Stromal cell of bone marrow (primary cell): ENCODE results near the gene CTSF.

ENCODE experiments used
- DNase-seq: peaks from one replicate; pipeline ENCODE4 v3.0.0-alpha.2; 2012; ENCODE audit warnings: low read depth

Gene CTSF

DNA sequence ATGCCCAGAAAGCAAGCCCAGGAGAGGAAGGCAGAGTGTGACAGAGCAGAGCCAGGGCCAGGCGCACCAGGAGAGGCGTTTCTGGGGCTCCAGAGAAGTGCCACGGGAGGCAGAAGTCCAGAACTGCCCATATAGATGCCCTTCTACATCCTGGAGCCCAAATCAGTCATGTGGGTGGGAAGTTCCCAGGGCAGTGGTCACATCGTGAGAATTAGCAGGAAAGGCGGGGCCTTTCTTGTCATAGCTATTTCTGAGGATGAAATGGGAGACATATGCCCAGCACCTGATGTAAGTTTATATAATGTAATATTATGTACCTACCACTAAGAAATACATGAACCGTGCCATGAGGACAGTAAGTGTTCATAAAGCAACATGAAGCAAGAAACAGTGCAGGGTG, 35.6 kb downstream of the CTSF start:
- DNase-seq: no peak

DNA sequence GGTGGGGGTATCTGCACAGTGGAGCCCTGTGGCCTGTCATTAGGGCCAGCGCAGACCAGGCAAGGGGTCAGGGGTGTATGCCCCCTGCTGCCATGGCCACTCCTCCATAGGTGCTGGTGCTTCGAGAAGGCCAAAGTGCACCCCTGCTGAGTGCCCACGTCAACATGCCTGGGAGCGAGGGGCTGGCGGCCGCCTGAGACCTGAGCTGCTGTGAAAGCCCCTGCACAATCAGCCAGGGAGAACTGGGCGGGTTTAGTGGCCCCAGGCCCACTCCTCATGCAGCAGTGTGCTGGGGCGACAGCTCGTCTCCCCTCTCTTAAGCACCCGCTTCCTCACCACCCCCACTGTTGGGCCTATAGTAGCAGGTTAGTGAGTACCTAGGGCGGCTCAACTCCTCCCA, 36.6 kb downstream of the CTSF start:
- DNase-seq: no peak

DNA sequence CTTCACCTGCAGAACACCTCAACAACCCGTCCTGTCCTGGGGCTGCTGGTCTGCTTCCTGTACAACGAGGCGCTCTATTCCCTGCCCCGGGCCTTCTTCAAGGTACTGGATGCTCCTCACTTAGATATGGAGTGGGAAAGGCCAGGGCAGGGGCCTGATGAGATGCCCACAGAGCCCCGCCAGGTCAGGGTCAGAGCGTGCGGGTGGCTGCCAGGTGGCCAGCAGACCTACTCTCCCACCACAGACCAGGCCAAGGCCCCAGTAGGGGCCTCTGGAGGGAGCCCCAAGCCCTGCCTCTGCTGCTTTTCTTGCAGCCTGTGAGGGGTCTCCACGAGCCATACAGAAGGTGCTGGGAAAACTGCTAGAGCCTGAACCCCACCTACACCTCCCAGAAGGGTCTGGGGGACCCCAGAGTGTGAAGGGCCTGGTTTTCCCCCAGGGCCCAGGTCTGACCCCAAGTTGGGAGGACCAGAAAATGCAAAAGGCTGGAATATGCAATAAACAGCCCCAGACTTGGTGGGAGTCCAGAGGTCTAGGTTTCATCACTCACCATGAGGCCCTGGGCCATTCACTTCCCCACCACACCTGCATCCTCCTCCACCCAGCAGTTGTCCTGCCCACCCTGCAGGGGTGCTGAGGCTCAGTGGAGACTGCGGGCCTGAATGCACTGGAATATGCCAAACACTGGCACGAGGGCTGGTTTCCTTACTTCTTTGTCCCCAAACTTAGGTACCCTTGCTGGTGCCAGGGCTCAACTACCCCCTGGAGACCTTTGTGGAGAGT, 37.3 kb downstream of the CTSF start:
- no peak for DNase-seq

DNA sequence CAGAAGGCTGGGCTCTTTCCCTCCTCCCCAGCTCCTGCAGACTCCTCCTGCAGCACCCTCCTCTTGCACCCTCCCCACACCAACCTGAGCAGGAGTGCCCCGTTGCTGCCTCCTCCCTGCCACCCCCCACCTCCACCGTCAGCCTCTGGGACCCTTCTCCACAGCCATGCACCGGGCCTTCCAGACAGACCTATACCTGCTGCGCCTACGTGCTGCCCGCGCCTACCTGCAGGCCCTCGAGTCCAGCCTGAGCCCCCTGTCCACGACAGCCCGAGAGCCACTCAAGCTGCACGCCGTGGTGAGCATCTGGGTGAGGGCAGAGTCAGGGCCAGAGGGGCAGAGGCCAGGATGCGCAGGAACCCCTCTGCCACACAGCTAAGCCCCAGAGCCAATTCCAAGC, 38.8 kb downstream of the CTSF start:
- DNase-seq: no peak

DNA sequence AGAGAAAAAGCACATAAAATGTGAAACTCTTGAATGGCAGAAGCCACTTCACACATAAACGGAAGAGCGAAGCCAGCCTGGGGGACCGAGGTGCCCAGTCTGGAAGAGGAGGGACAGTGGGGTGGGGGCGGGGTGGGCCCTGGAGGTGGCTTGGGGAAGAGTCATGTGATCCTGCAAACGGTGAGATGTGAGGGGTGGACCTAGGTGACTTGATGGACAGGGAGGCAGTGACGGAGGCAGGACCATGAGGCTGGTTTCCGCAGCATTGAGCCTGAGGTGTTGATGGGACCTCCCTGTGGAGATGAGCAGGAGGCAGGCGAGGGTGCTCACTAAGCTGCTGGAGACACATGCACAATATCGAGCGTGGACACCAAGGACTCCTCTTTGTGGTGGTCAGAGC, 39.3 kb downstream of the CTSF start:
- no peak for DNase-seq

DNA sequence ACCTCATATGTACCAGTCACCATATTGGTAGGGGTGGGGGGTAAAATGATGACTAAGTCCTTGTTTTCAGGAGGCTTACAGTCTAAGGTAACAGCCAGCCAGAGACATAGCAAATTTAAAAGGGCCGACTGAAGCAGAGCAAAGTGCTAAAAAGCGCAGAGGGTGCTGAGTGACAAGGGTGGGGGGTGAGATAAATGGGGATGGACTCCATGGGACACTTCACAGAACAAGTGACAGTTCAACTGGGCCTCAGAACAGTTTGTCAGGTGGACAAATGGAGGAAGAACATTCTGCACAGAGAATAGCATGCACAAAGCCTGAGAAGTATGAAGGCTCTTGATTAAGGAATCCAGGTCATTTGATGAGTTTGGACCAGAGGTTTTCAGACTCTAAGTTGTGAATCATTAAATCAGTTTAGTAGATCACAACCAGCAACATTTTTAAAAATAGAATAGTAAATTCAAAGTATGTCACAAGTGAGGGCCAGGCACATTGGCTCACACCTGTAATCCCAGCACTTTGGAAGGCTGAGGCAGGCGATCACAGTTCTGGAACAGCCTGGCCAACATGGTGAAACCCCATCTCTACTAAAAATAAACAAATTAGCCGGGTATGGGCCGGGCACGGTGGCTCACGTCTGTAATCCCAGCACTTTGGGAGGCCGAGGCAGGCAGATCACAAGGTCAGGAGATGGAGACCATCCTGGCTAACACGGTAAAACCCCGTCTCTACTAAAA, 43.9 kb downstream of the CTSF start:
- DNase-seq: no peak

DNA sequence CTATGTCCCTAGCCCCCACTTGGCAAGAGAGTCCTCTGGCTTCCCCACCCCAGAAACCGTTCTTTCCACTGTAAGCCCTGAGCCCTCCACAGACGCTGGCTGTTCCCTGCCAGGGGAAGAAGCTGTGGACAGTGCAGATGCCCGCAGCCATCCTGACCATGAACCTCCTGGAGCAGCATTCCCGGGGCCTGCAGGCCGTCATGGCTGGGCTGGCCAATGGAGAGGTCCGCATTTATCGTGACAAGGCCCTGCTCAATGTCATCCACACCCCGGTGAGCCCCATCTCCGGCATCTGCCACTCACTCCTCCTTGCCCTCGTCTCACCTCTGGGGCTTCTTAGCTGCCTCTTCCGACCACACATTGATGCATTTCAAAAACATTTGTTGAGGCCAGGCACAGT, 44.8 kb downstream of the CTSF start:
- DNase-seq: no peak
